ENCODE results near the gene NRIP2.
A peak's percentile ranks its signal among the peaks of the same experiment; 100 is the strongest.

Gene NRIP2

GRCh38 chr12:2844786-2845185 is 10.0 kb upstream of the NRIP2 start:
- no peak for DNase-seq

DNA sequence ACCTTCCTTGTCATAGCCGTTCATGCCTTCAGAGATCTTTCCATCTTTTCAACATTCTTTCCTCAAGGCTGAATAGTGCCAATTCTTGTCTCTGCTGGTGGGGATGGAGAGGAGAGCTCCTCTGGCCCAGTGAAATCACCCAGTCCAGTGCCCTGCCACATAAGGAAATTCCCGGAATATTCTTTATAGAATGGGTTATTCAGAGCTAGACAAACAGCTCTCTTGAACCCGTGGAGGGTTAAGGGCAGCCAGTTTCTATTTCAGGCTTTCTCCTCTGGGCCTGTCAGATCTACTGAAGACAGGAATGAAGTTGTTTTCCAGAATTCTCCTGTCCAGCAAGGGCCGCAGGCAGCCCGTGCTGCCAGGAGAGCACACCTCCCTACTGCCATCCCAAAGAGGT is 8.1 kb upstream of the NRIP2 start:
- DNase-seq = no peak

DNA sequence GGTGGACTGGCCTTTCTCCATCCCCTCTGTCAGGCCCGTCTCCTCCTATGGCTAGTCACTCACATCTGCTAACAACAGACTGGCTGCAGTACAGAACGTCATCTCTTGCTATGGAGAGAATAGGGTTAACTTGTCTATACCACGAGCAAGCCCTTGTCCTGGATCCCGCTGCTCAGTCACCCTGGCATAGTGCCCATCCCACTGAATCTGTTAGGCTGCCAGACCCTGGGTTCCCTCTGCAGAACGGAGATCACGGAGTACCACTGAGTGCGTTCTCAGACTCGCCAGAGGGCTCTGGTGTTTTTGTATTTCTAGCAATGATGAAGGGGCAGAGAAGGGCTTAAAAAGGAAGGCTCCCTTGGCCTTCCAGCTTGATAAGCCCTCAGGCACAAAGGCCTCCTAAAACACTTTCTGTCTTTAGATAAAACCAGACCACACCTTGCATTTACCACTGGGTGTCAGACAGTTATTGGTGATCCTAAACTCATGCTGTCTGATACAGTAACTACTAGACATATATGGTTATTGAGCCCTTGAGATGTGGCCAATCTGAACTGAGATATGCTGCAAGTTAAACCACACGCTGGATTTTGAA is 6.3 kb upstream of the NRIP2 start:
- DNase-seq = no peak

DNA sequence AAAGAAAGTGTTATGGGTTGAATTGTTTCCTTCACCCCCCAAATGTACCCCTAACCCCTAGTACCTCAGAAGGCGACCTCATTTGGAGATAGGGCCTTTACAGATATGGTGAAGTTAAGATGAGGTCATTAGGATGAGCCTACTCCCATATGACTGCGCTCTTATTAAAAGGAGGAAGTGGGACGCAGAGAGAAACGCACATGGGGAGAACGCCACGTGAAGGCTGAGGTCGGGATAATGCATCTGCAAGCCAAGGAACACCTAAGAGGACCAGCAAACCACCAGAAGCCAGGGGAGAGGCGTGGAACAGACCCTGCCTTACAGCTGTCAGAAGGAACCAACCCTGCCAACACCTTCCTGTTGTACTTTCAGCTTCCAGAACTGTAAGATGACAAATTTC is 1.7 kb upstream of the NRIP2 start:
- DNase-seq = no peak

DNA sequence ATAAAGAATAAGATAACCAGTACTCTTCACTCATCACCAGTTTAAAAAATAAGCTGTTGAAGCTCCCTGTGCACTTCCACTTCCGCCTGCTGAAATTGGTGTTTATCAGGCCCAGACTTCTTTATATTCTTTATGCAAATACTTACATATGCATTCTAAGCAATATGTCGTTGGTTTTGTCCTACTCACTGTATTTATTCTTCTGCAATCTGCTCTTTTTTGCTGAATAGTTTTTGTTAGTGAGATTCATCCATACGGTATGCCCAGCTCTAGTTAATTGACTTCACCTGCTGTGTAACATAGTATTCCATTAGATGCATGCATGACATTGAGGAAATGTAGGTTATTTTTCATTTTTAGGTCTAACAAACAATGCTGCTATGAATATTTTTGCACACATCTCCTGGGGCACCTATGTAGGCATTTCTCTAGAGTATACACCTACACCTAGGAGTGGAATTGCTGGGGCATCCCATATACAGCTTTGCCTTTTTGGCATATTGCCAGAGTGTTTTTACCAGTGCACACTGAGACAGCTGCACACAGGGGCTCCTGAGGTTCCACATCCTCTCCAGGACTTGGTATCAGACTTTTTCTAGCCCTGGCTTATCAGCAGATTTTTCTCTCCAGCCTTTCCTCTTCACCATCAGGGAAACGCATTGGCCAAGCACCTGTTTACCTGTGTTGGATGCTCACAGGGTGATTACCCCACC is 1.0 kb upstream of the NRIP2 start:
- no peak for DNase-seq

GRCh38 chr12:2833810-2834209 is 1.0 kb downstream of the NRIP2 start:
- DNase-seq = no peak

DNA sequence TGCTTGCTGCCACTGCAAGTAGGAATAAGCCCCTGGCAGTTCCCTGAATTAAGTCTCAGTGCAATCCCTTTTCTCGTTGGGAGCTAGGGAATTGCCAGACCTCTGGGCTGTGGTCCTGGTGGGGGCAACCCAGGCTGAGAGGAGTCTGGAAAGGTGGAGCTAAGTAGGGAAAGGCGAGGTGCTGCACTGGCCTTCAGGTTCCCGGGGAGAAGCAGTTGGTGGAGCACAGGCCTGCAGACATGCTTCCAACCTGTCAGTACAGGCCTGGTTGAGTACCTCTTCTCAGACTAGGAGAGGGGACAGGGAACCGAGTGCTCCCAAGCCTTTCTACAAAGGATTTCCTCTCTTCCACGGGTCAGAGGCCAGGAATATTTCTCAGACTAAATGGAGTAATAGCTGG is 1.5 kb downstream of the NRIP2 start:
- DNase-seq = no peak

DNA sequence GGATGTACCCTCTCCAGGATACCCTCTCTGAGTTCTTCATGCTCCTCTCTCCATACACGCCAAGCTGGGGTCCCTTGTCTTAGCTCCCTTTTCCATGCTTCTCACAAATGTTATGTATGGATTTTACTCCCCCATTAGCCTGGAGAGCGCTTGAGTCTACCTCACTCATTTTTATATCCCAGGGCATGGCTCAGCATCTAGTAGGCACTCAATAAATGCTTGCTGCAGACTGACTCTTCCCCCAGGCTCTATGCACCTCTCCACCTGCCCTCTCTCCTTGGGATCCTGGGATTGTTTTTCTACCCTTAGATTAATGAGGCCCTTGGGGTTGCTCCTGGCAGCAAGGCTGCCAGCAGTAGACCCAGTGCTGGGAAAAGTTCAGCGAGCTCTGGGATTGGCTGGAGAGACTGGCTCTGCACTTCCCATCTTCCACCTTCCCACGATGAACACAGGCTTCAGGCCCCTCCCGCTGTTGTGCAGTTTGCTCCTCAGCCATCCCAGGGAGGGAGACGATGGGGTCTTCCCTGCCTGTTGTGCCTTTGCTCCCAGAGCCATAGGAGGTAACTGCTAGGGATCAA is 2.2 kb downstream of the NRIP2 start:
- DNase-seq = no peak

GRCh38 chr12:2829275-2829674 is 5.6 kb downstream of the NRIP2 start:
- no peak for DNase-seq

DNA sequence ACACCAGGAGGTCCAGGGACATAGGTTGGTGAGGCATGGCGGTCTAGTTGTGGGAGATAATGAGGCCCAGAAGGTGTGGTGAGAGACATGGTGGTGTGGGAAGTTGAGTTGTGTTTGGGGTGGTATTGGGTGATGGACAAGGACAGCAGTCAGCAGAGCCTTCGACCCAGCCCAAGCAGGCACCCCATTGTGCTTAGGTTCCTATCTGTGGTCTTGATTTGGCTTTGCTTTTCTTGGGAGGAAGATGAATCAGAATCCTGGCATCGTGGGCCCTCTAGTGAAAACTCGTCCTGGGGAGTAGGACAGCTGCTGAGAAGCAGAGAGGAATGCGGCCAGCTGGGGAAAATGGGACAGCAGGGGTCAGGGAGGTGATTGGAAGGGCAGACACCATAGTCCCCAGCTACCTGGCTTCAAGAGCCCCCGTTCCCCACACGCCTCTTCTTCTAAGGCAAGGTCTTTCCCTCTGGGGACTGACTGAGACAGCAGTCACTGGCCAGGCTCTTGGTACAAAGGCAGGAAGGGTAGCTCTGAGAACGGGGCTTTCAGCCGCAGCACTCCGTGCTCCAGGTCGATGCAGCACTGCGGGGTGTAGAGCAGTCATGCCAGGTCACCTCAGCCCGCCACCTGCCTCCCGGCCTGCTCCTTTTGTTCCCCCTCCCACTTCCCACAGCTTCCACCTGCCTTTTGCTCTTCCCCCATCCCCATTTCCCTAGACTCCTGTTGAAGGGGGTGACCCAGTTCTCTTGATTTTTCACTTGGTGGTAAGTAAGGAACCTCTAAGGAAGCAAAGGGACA is 7.9 kb downstream of the NRIP2 start:
- DNase-seq = no peak

GRCh38 chr12:2826036-2826435 is 8.8 kb downstream of the NRIP2 start:
- DNase-seq = no peak

- DNase-seq = no peak
Measured at GRCh38 chr12:2825132-2825531, 9.7 kb downstream of the NRIP2 start.

- DNase-seq = no peak
Measured at GRCh38 chr12:2824541-2824940, 10.3 kb downstream of the NRIP2 start.

GRCh38 chr12:2823483-2823882 is 11.4 kb downstream of the NRIP2 start:
- DNase-seq = no peak

DNA sequence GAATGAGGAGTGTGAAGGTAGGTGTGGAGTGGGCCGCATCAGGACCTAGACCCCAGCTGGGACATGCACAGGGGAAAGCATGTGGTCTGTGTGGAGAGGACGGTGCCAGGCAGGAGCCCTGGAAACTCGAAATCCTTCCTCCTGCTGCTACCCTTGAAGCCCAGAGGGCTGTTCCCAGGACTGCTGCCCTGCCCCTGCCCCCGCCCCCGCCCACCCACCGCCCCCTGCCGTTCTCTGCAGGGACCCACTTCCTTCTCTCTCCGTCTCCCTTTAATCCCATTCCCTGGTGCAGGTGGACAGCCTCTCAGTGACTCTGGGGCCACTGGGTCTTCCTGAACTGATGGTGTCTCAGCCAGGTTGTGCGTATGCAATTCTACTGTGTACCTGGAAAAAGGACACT is 14.4 kb downstream of the NRIP2 start:
- DNase-seq = no peak

GRCh38 chr12:2819810-2820209 is 15.0 kb downstream of the NRIP2 start:
- no peak for DNase-seq

GRCh38 chr12:2813214-2814185 is 21.3 kb downstream of the NRIP2 start:
- peak; percentile 70 for DNase-seq

GRCh38 chr12:2812290-2813213 is 22.3 kb downstream of the NRIP2 start, which contains the start of gene ITFG2:
Gene ITFG2 (plus strand): TSS chr12:2812668. CDS start chr12:2812761, 93 bp downstream.
- DNase-seq = peak; percentile 97

- no peak for DNase-seq
Measured at GRCh38 chr12:2811801-2812200, 23.0 kb downstream of the NRIP2 start.

DNA sequence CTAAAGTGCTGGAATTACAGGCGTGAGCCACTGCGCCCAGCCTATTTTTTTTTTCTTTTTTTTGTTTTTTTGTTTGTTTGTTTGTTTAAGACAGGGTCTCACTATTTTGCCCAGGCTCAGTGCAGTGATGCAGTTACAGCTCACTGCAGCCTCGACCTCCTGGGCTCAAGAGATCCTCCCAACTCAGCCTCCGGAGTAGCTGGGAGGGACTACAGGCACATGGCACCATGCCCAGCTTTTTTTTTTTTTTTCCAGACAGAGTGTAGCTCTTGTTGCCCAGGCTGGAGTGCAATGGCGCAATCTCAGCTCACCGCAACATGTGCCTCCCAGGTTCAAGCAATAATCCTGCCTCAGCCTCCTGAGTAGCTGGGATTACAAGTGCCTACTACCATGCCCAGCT is 28.1 kb downstream of the NRIP2 start:
- DNase-seq = no peak

DNA sequence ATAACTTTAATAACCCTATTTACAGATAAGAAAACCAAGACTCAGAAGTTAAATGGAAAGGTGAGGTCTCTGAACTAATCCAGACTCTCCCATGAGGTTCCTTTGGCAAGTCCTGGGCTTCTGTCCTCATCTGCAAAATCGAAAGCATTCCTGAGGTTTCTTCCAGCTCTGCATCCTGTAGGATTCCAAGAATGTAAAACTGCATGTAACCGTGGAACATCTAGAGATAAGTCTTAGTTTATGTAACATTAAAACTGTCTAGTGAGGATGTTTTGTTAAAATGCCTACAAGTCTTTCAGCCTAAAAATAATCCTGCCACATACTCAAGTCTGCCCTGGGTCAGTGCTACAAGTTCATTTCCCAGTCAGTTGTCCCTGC is 29.7 kb downstream of the NRIP2 start:
- DNase-seq = no peak

Measured in amniotic stem cell (primary cell).